Neural cell (in vitro differentiated cells): ENCODE data around the gene TMEM121B. TPM values are rescaled to one million over a fixed set of nuclear protein-coding genes. Genes with fewer than 3 reads are reported as not detected.

Experiments used
- H2AFZ ChIP-seq: fragments of 200-600, 300-800 bp; sonication (generic), shearing (Covaris generic); 2 replicates; pipeline ENCODE4 v1.6.0; 2014; ENCODE audit warnings: low read depth, mild to moderate bottlenecking, antibody characterized with exemption, low read length, moderate library complexity
- H3F3A ChIP-seq: fragments of 200-600 bp; shearing (Covaris generic); 2 replicates; pipeline ENCODE4 v1.6.1; 2016; ENCODE audit warnings: mild to moderate bottlenecking, moderate library complexity, mixed read lengths, antibody characterized with exemption, low read length; ENCODE audit not compliant: insufficient read depth, poor library complexity, severe bottlenecking
- H3K27ac ChIP-seq: fragments of 200-600, 300-800 bp; sonication (generic), shearing (Covaris generic); 2 replicates; pipeline ENCODE4 v1.5.1; 2014; ENCODE audit warnings: mild to moderate bottlenecking, low read length, moderate library complexity
- H3K27me3 ChIP-seq: fragments of 300-800, 200-600 bp; sonication (generic), shearing (Covaris generic); 2 replicates; pipeline ENCODE4 v1.6.0; 2014; ENCODE audit warnings: mild to moderate bottlenecking, low read depth, low read length, moderate library complexity; ENCODE audit not compliant: insufficient read depth
- H3K36me3 ChIP-seq: fragments of 300-800, 200-600 bp; sonication (generic), shearing (Covaris generic); 2 replicates; pipeline ENCODE4 v1.5.1; 2014; ENCODE audit warnings: mild to moderate bottlenecking, antibody characterized with exemption, low read length, moderate library complexity; ENCODE audit not compliant: insufficient read depth
- H3K4me2 ChIP-seq: fragments of 300-800, 200-600 bp; sonication (generic), shearing (Covaris generic); 2 replicates; pipeline ENCODE4 v1.6.0; 2014; ENCODE audit warnings: mild to moderate bottlenecking, low read length
- H3K4me3 ChIP-seq: fragments of 300-800, 200-600 bp; sonication (generic), shearing (Covaris generic); 2 replicates; pipeline ENCODE4 v1.5.1; 2014; ENCODE audit warnings: mild to moderate bottlenecking, low read length, moderate library complexity
- H3K79me2 ChIP-seq: fragments of 200-600 bp; shearing (Covaris generic); replicated peaks from 2 replicates; pipeline ENCODE4 v1.6.0; 2014; ENCODE audit warnings: mild to moderate bottlenecking, low read length, moderate library complexity; ENCODE audit not compliant: insufficient read depth
- H3K9ac ChIP-seq: fragments of 300-800, 200-600 bp; sonication (generic), shearing (Covaris generic); 2 replicates; pipeline ENCODE4 v1.6.1; 2016; ENCODE audit warnings: mild to moderate bottlenecking, low read length, mixed read lengths
- H3K9me2 ChIP-seq: fragments of 200-600 bp; shearing (Covaris generic); 2 replicates; pipeline ENCODE4 v1.6.1; 2016; ENCODE audit warnings: mild to moderate bottlenecking, low read length, mixed read lengths; ENCODE audit not compliant: insufficient read depth
- H3K9me3 ChIP-seq: fragments of 200-600, 300-800 bp; sonication (generic), shearing (Covaris generic); 2 replicates; pipeline ENCODE4 v1.6.1; 2016; ENCODE audit warnings: mild to moderate bottlenecking, mixed run types, low read length, moderate library complexity, mixed read lengths
- H4K20me1 ChIP-seq: fragments of 200-600 bp; shearing (Covaris generic); 2 replicates; pipeline ENCODE4 v1.6.1; 2016; ENCODE audit warnings: mild to moderate bottlenecking, mixed run types; ENCODE audit not compliant: insufficient read depth
- EP300 ChIP-seq: fragments of 450-650 bp; conservative IDR thresholded peaks from 2 replicates; pipeline ENCODE4 v1.6.1; 2014; ENCODE audit warnings: antibody characterized with exemption, mild to moderate bottlenecking, moderate library complexity; ENCODE audit not compliant: poor library complexity, severe bottlenecking
- EZH2 ChIP-seq: fragments of 200-600, 300-800 bp; shearing (Covaris generic), sonication (generic); IDR thresholded peaks from 2 replicates; pipeline ENCODE4 v1.6.1; 2014; ENCODE audit warnings: antibody characterized with exemption, low read length, borderline replicate concordance, mild to moderate bottlenecking; ENCODE audit not compliant: insufficient read depth, poor library complexity, severe bottlenecking
- MXI1 ChIP-seq: fragments of 450-650 bp; conservative IDR thresholded peaks from 2 replicates; pipeline ENCODE4 v1.6.1; 2014; ENCODE audit warnings: antibody characterized with exemption, mild to moderate bottlenecking; ENCODE audit not compliant: poor library complexity, severe bottlenecking
- POLR2AphosphoS5 ChIP-seq: IDR thresholded peaks from 2 replicates; pipeline ENCODE4 v1.6.1; 2012
- RAD21 ChIP-seq: fragments of 450-650 bp; conservative IDR thresholded peaks from 2 replicates; pipeline ENCODE4 v1.6.1; 2014; ENCODE audit warnings: antibody characterized with exemption, mild to moderate bottlenecking, moderate library complexity
- REST ChIP-seq: IDR thresholded peaks from 2 replicates; pipeline ENCODE4 v1.6.1; 2012; ENCODE audit warnings: borderline replicate concordance
- SMC3 ChIP-seq: fragments of 450-650 bp; conservative IDR thresholded peaks from 2 replicates; pipeline ENCODE4 v1.6.1; 2014; ENCODE audit warnings: antibody characterized with exemption, mild to moderate bottlenecking, moderate library complexity; ENCODE audit not compliant: poor library complexity
- TAF1 ChIP-seq: IDR thresholded peaks from 2 replicates; pipeline ENCODE4 v1.6.1; 2012; ENCODE audit warnings: low read depth
- polyA plus RNA-seq: library from polyadenylated mRNA; depleted of rRNA; stranded (reverse); fragments of >200 nt; gene quantifications from 2 replicates; pipeline ENCODE4 v1.2.3, GENCODE V29; 2014
- TF ChIP-seq, protein P1 (sequence below): fragments of 450-650 bp; IDR thresholded peaks from 2 replicates; pipeline ENCODE4 v1.5.1; 2014; ENCODE audit warnings: antibody characterized with exemption, mild to moderate bottlenecking, moderate library complexity; ENCODE audit not compliant: poor library complexity, severe bottlenecking

Gene TMEM121B
- polyA plus RNA-seq, 1 donor from 2014 or later: 15.8 TPM

DNA sequence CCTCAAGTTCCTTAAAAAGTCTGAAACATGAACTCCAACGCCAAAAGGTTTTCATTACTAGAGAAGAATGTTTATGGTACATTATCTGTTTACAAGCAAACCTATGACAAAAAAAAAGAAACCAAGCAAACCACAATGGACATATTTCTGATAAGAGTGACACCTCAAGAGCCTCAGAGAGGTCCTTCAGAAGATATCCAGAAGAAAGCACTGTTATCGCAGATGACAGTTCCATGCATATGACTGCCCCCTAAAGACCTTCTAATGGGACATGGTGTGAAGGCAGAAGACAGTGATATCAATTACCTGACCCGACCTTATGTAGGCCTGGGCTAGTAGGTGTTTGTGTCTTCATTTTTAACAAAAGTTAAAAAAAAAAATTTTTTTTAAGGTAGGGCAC is 34.8 kb upstream of the TMEM121B start:
- TF ChIP-seq SMC3 (no peak), EP300 (no peak), TAF1 (no peak), REST (no peak), RAD21 (no peak), EZH2 (no peak), MXI1 (no peak), POLR2AphosphoS5 (no peak)
- TF ChIP-seq, protein P1, sequence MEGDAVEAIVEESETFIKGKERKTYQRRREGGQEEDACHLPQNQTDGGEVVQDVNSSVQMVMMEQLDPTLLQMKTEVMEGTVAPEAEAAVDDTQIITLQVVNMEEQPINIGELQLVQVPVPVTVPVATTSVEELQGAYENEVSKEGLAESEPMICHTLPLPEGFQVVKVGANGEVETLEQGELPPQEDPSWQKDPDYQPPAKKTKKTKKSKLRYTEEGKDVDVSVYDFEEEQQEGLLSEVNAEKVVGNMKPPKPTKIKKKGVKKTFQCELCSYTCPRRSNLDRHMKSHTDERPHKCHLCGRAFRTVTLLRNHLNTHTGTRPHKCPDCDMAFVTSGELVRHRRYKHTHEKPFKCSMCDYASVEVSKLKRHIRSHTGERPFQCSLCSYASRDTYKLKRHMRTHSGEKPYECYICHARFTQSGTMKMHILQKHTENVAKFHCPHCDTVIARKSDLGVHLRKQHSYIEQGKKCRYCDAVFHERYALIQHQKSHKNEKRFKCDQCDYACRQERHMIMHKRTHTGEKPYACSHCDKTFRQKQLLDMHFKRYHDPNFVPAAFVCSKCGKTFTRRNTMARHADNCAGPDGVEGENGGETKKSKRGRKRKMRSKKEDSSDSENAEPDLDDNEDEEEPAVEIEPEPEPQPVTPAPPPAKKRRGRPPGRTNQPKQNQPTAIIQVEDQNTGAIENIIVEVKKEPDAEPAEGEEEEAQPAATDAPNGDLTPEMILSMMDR: no peak
- no peak overlapping the region for H3K9ac ChIP-seq
- no peaks in the 10 kb centered on the region for H3K27me3 ChIP-seq
- no peaks in the 10 kb centered on the region for H3F3A ChIP-seq
- no peak overlapping the region for H2AFZ ChIP-seq
- no peaks in the 10 kb centered on the region for H3K36me3 ChIP-seq
- H3K9me2 ChIP-seq: no peaks in the 10 kb centered on the region
- no peaks in the 10 kb centered on the region for H3K9me3 ChIP-seq
- no peak overlapping the region for H3K4me2 ChIP-seq
- H3K79me2 ChIP-seq: peaks cover 13% of the 10 kb centered on the region
- peak overlapping the region; percentile 47 for H3K4me3 ChIP-seq
- H4K20me1 ChIP-seq: no peaks in the 10 kb centered on the region
- H3K27ac ChIP-seq: no peak overlapping the region

- Histone ChIP-seq H3K27ac (no peak overlapping the region), H2AFZ (no peak overlapping the region), H3K27me3 (no peaks in the 10 kb centered on the region), H3K9me3 (no peaks in the 10 kb centered on the region), H3F3A (no peaks in the 10 kb centered on the region), H3K9me2 (no peaks in the 10 kb centered on the region), H4K20me1 (no peaks in the 10 kb centered on the region), H3K4me2 (no peak overlapping the region), H3K4me3 (no peak overlapping the region), H3K9ac (no peak overlapping the region), H3K36me3 (no peaks in the 10 kb centered on the region), H3K79me2 (peaks cover 13% of the 10 kb centered on the region)
- TF ChIP-seq RAD21 (no peak), TAF1 (no peak), SMC3 (no peak), POLR2AphosphoS5 (no peak), EZH2 (no peak), REST (no peak), MXI1 (no peak), EP300 (no peak)
- TF ChIP-seq, protein P1: no peak
Measured at GRCh38 chr22:17152971-17153370, 31.8 kb upstream of the TMEM121B start.
